Sigmoid colon (tissue), 7 donors: ENCODE measurements around the gene TLDC2. TPM values are rescaled to one million over a fixed set of nuclear protein-coding genes. Genes with fewer than 3 reads are reported as not detected.
"Not testable (repeated sequence)": the region's sequence is repeated elsewhere in the genome, so short reads cannot be mapped to it uniquely, and the experiment has no call there.

Experiments used
- DNase-seq: peaks from one replicate; pipeline ENCODE4 v3.0.0-alpha.2; 2019
- H3K27ac ChIP-seq, 4 donors: fragments of 200-600 bp; sonication (generic); one replicate each; pipeline ENCODE4 v1.5.1; 2016 to 2019; ENCODE audit warnings: mild to moderate bottlenecking in 1 of 4
- H3K27me3 ChIP-seq, 3 donors: fragments of 200-600 bp; sonication (generic); one replicate each; pipeline ENCODE4 v1.5.1; 2019; ENCODE audit warnings: mild to moderate bottlenecking in 1 of 3
- H3K36me3 ChIP-seq, 4 donors: fragments of 200-600 bp; sonication (generic); one replicate each; pipeline ENCODE4 v1.5.1; 2016 to 2019
- H3K4me1 ChIP-seq, 4 donors: fragments of 200-600 bp; sonication (generic); one replicate each; pipeline ENCODE4 v1.5.1; 2017 to 2019
- H3K4me3 ChIP-seq, 4 donors: fragments of 200-600 bp; sonication (generic); one replicate each; pipeline ENCODE4 v1.5.1; 2017 to 2019; ENCODE audit warnings: mild to moderate bottlenecking in 2 of 4, moderate library complexity in 1 of 4
- H3K9me3 ChIP-seq, 4 donors: fragments of 200-600 bp in 3 of 4; sonication (generic) in 3 of 4; one replicate each; pipeline versions ENCODE4 v1.5.1 to v1.6.1; 2013 to 2019
- CTCF ChIP-seq, 4 experiments: fragments of 450-650 bp in 3 of 4; fragments of 200-600 bp in 1 of 4; IDR thresholded peaks; one replicate each; pipeline ENCODE4 v1.5.1; 2016 to 2019; ENCODE audit warnings: antibody characterized with exemption in 4 of 4, mild to moderate bottlenecking in 3 of 4, moderate library complexity in 2 of 4
- EP300 ChIP-seq, 4 donors: sonication (generic); formaldehyde crosslinking; IDR thresholded peaks; one replicate each; pipeline ENCODE4 v1.6.1; 2017; ENCODE audit warnings: antibody characterized with exemption in 4 of 4
- POLR2A ChIP-seq, 2 donors: fragments of 450-650 bp; IDR thresholded peaks; one replicate each; pipeline ENCODE4 v1.6.1; 2016; ENCODE audit warnings: antibody characterized with exemption in 2 of 2, mild to moderate bottlenecking in 2 of 2, moderate library complexity in 2 of 2
- POLR2AphosphoS5 ChIP-seq, 4 donors: sonication (generic); formaldehyde crosslinking; IDR thresholded peaks; one replicate each; pipeline ENCODE4 v1.6.1; 2017; ENCODE audit warnings: antibody characterized with exemption in 4 of 4
- WGBS, 2 donors: extraction: QIAGEN DNeasy Blood & Tissue Kit; methylation state at CpG; one replicate each; pipeline ENCODE4 v1.1.7; 2013; 5-methylcytosine and 5-hydroxymethylcytosine counted together
- intact Hi-C: fragments of 100-400 bp; cut with DNase I; formaldehyde crosslinking; loops from one replicate; pipeline ENCODE4 v1.15.1; 2023
- polyA plus RNA-seq, 3 donors: library from polyadenylated mRNA; stranded (reverse); fragments of 200-250 nt; gene quantifications; one replicate each; pipeline ENCODE4 v1.2.3, GENCODE V29; 2013
- total RNA-seq, 4 donors: library from RNA; depleted of rRNA; stranded (reverse); fragments of >200 nt; gene quantifications; one replicate each; pipeline ENCODE4 v1.1.0, GENCODE V29; 2016
- donor health status: healthy with polysubstance abuse.
- donor health status: Bipolar disorder and iron deficiency.
- donor health status: healthy.

Gene TLDC2
- total and polyA plus RNA-seq, 7 donors, result 0.36 to 25.8 (median 19.4) TPM; not detected in 3

- Histone ChIP-seq H3K4me1 (peaks cover 0 to 9% (median 6%) of the 10 kb centered on the region in 4 donors), H3K36me3 (peaks cover 0 to 69% (median 12%) of the 10 kb centered on the region in 4 donors), H3K9me3 (no peaks in the 10 kb centered on the region), H3K4me3 (no peak overlapping the region), H3K27ac (peak overlapping the region; percentile 57 to 96 (median 73)), H3K27me3 (no peaks in the 10 kb centered on the region)
- DNase-seq, result no peak
- intact Hi-C loops, result no loop called here
- WGBS, 2 donors, result 90 to 97% methylated on average over 8 of the region's 8 CpGs
- TF ChIP-seq EP300 (IDR thresholded peaks at IDR 0.05) (no peak), POLR2A (IDR thresholded peaks at IDR 0.05) (no peak), POLR2AphosphoS5 (IDR thresholded peaks at IDR 0.05) (no peak), CTCF (IDR thresholded peaks at IDR 0.05) (no peak)
Measured at GRCh38 chr20:36936341-36936740, 60.4 kb downstream of the TLDC2 start.

- Histone ChIP-seq H3K36me3 (peaks cover 0 to 69% (median 9%) of the 10 kb centered on the region in 4 donors), H3K4me1 (peaks cover 0 to 15% (median 6%) of the 10 kb centered on the region in 4 donors), H3K27ac (peak overlapping the region; percentile 57 to 96 (median 76))
- WGBS, 2 donors, result 86 to 94% methylated on average over 9 of the region's 9 CpGs
- H3K9me3 ChIP-seq, DNase-seq, H3K4me3 ChIP-seq, H3K27me3 ChIP-seq, intact Hi-C loops: not testable (repeated sequence)
- TF ChIP-seq POLR2AphosphoS5 (IDR thresholded peaks at IDR 0.05), result peak in 1 of 4 donors; percentile 42
Measured at GRCh38 chr20:36936761-36937401, 60.9 kb downstream of the TLDC2 start.

- Histone ChIP-seq H3K27ac (peak overlapping the region; percentile 48 to 96 (median 76)), H3K27me3 (no peaks in the 10 kb centered on the region), H3K4me1 (peaks cover 0 to 19% (median 8%) of the 10 kb centered on the region in 4 donors), H3K9me3 (no peaks in the 10 kb centered on the region), H3K36me3 (peaks cover 0 to 71% (median 9%) of the 10 kb centered on the region in 4 donors), H3K4me3 (no peak overlapping the region)
- TF ChIP-seq POLR2A (IDR thresholded peaks at IDR 0.05) (no peak), POLR2AphosphoS5 (IDR thresholded peaks at IDR 0.05) (no peak), EP300 (IDR thresholded peaks at IDR 0.05) (no peak), CTCF (IDR thresholded peaks at IDR 0.05) (no peak)
- no peak for DNase-seq
- intact Hi-C loops, result no loop called here
Measured at GRCh38 chr20:36937402-36937770, 61.4 kb downstream of the TLDC2 start.

- DNase-seq, result no peak
- Histone ChIP-seq H3K4me1 (peaks cover 0 to 46% (median 18%) of the 10 kb centered on the region in 4 donors), H3K27ac (peak overlapping the region; percentile 70 to 96 (median 88)), H3K4me3 (no peak overlapping the region), H3K9me3 (no peaks in the 10 kb centered on the region), H3K27me3 (no peaks in the 10 kb centered on the region), H3K36me3 (peaks cover 0 to 58% (median 8%) of the 10 kb centered on the region in 4 donors)
- intact Hi-C loops, result no loop called here
- TF ChIP-seq EP300 (IDR thresholded peaks at IDR 0.05) (no peak), POLR2AphosphoS5 (IDR thresholded peaks at IDR 0.05) (no peak), POLR2A (IDR thresholded peaks at IDR 0.05) (no peak), CTCF (IDR thresholded peaks at IDR 0.05) (no peak)
- WGBS, 2 donors, result 43 to 61% methylated on average over 1 of the region's 1 CpG
Measured at GRCh38 chr20:36941401-36941835, 65.5 kb downstream of the TLDC2 start.

Other genes with a start within 250 kb of the TLDC2 start
- gene SLA2, start 229.9 kb upstream of the TLDC2 start, total RNA-seq, result under 1 TPM in 2 of 4 donors, not detected in 2; 0.54 to 0.55 TPM
- gene SLA2, start 229.9 kb upstream of the TLDC2 start, polyA plus RNA-seq, result 1 to 10 TPM in 1 of 3 donors, under 1 TPM in 1, not detected in 1; 0.46 to 3.4 TPM
- 10 to 100 TPM; 28.5 to 38.9 (median 31.5) TPM for gene NDRG3, start 130.0 kb upstream of the TLDC2 start, total RNA-seq
- gene NDRG3, start 130.0 kb upstream of the TLDC2 start, polyA plus RNA-seq, result 10 to 100 TPM; 21.6 to 32.1 (median 25.9) TPM
- gene DSN1, start 102.4 kb upstream of the TLDC2 start, total RNA-seq, result 1 to 10 TPM; 4.4 to 6.4 (median 5.5) TPM
- gene DSN1, start 102.4 kb upstream of the TLDC2 start, polyA plus RNA-seq, result 10 to 100 TPM in 2 of 3 donors, 1 to 10 TPM in 1; 7.8 to 11.7 (median 11.6) TPM
- 100 to 1,000 TPM in 3 of 4 donors, 10 to 100 TPM in 1; 89.6 to 179 (median 146) TPM for gene SAMHD1, start 75.6 kb downstream of the TLDC2 start, total RNA-seq
- gene SAMHD1, start 75.6 kb downstream of the TLDC2 start, polyA plus RNA-seq, result 10 to 100 TPM; 27.0 to 67.4 (median 49.2) TPM
- 1 to 10 TPM; 3.1 to 7.9 (median 4.8) TPM for gene RBL1, start 219.9 kb downstream of the TLDC2 start, total RNA-seq
- gene RBL1, start 219.9 kb downstream of the TLDC2 start, polyA plus RNA-seq, result 1 to 10 TPM in 1 of 3 donors, under 1 TPM in 2; 0.60 to 3.6 (median 0.92) TPM